GM19099 (cell line): Measurements from ENCODE around the gene CEP128.

Experiments used
- POLR2A ChIP-seq: IDR thresholded peaks from 3 replicates; pipeline ENCODE4 v1.6.1; 2011; ENCODE audit warnings: low read depth; ENCODE audit not compliant: insufficient read length; ENCODE audit errors: extremely low read depth

Gene CEP128

DNA sequence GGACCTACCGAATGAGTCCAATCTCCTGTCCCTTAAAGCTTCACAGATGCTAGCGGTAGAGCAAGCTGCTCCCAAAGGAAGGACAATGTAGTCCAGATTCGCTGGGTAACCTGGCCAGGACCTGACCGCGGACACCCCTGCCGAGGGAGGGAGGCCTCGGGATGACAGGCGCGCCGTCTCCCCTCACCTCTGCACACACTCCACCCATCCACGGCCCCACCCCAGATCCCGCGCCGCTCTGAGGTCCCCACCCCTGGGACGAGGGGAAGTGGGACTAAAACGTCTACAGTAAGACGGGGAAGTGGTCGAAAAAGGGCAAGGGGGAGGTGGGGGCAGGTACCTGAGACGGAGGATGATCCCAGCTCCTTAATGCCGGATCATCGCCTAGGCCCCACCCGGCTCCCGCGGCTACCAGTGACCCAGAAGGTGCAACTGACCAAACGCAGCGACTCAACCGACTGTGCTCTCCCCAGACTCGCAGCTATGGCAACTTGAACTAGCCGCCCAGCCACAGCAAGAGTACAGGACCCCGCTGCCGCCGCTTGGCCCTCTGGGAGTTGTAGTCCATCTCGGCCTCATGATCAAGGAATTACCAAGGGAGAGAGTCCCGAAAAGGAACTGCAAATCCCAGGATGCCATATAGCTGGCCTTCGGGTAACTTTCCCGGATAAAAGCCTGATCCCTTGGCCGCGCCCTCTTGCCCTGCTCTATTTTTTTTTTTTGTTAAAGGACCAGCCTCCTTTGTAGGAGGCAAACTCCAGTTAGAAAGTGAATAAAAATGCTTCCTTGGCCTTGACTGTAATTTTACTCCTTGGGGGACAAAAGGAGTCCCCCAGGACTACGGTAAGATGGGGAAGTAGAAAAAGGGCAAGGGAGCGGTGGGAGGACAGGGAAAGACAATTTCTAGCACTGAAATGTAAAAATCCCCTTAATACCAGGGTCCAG is at the start of gene CEP128:
Gene CEP128 (minus strand): TSS at position 498 of the 945 bp plus-strand sequence.
- peak; percentile 66 for TF ChIP-seq POLR2A

GRCh38 chr14:80988735-80989429 is 47.3 kb upstream of the CEP128 start:
- no peak for TF ChIP-seq POLR2A

DNA sequence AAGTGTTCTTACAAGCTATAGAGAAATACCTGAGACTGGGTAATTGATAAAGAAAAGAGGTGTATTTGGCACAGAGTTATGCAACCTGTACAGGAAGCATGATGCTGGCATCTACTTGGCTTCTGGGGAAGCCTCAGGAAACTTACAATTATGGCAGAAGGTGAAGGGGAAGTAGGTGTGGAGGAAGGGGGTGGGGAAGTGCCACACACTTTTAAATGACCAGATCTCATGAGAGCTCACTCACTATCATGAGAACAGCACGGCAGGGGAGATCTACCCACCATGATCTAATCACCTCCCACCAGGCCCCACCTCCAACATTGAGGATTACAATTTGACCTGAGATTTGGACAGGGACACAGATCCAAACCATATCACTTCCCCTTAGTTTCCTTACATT is 46.7 kb upstream of the CEP128 start:
- no peak for TF ChIP-seq POLR2A

DNA sequence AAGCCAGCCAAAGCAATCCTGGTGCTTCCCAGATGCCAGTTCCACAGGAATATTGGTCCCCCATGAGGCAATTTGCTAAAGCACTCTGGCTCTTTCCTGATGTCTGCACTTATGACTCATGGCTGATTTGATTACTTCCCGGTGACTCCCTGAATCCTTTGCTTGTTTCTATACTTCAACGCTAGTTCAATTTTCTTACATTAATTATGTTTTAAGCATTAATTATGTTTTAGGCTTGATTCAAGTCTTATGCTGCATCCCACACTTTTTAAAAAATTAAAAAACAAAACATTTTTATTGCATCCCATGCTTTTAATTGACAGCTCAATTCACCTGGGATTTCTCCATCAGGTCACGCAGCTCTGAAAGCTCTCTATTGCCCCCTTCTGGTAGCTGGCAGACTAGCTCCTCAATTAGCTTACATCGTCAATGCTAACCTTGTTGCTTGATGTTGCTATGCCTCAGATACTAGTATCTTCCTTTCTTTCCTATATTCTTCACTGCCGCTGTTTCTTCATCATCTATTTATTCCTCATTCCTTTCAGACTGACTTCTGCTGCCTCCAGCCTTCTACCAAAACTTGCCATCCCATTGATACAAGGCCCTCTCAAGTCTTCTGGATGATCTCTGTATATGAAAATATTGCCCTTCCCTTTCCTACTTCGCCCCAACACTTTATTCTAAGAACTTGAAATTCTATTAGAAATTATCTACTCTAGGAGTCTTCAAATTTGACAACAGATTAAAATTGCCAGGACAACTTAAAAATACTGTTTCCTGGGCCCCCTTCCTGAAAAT is 45.9 kb upstream of the CEP128 start:
- no peak for TF ChIP-seq POLR2A

DNA sequence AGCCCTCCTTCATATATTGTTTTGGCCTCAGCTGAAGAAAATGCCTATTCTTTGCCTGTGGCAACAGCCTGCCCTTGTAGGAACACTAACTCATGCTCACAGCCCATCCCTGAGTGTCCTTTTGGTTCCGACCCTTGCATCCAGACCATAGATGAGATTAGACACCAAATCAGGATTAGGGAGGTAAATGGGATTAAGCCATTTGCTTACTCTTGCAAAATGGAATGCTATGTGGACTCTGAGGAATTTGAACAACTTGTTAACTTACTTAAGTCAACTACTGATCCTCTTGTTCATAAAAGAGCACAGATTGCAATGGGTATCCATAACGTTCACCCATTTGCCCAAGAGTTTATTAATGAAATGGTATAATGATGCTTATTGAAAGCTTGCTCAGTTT is 41.2 kb upstream of the CEP128 start:
- TF ChIP-seq POLR2A = no peak

GRCh38 chr14:80981673-80982072 is 40.1 kb upstream of the CEP128 start:
- no peak for TF ChIP-seq POLR2A

- no peak for TF ChIP-seq POLR2A
Measured at GRCh38 chr14:80981156-80981555, 39.6 kb upstream of the CEP128 start.

DNA sequence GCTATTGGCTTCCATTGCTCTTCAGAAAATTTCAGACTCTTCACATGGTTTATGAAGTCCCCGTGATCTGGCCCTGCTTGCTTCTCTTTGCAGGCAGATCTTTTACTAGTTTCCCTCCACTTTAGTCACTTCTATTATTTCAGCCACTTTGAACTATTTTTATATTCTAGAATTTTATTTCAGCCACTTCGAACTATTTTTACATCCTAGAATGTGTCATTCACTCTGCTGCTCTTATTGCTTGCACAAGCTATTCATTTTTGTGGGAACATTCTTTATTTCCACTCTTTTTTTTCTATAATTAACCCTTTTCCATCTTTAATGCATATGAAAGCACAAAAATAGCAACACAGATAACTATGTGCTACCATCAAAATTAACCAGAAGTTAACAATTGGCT is 38.4 kb upstream of the CEP128 start:
- no peak for TF ChIP-seq POLR2A

- TF ChIP-seq POLR2A = no peak
Measured at GRCh38 chr14:80978403-80978802, 36.9 kb upstream of the CEP128 start.

- TF ChIP-seq POLR2A = no peak
Measured at GRCh38 chr14:80977221-80977620, 35.7 kb upstream of the CEP128 start.

DNA sequence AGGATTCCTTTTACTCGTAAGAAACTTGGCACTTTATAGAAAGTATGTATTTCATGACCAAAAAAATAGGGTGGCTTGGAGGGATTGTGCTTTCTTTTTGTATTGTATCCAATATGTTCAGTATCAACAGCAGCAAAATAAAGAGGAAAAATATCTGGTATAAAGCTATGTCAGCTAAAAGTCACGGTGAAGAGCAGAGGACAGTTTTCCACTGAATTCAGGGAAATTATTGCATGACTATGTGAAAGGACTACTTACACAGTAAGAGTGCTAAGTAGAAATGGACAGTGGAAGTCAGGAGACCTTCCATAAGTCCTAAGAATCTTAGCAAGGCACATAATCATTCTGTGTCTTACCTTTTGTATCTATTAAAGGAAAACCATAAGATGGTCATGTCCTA is 33.1 kb upstream of the CEP128 start:
- TF ChIP-seq POLR2A = no peak

DNA sequence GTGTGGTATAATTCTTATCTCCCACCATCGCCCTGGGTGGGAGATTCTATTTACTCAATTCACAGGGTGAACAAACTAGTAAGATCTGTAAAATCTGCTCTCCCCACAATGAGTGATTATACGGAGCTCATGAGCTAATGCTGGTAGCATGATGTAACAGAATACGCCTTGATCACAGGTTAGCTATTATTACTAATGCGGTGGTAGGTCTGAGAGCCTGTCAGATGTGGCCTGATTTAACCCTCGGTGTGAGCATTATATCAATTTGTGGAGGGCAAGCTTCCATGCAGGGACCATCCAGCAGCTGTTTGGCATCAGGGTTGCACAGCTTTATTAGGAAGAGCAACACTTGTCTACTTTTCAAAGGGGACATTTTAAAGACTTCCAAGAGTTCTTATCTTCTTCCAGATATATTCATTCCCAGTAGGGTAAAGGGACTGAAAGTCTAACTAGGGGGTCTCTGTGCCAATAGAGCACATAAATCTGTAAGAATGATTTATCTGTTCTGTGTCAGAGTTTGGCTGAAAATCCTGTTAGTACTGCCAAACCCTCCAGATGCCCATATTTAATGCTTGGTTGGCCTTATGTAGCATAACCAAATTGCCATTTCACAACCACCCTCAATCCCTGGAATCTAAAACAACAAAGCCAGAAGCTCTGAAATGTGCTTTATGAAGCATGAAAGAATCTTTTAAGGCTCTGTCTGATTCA is 32.5 kb upstream of the CEP128 start:
- TF ChIP-seq POLR2A = no peak

DNA sequence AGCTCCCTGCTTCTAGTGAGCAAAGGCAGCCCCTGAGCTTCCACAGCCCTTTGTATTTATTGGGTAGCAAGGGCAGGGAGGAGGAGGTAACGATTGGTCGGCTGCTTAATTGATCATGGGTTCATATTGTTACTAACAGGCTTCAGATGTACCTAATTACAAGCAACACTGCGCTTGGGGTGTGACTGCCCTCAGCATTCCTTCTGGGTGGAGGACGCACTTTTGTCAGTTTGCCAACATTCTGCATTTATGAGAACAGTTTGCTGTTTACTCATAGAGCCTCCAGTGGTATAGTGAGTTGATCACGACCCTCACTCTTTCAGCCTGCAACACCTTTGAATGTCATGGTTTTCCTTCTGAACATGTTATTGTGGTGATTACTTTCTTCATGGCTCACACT is 23.5 kb upstream of the CEP128 start:
- TF ChIP-seq POLR2A = no peak

- TF ChIP-seq POLR2A = no peak
Measured at GRCh38 chr14:80959496-80959895, 18.0 kb upstream of the CEP128 start.

GRCh38 chr14:80958939-80959338 is 17.4 kb upstream of the CEP128 start:
- no peak for TF ChIP-seq POLR2A
